ENCODE data around the gene RNF223. TPM values are rescaled to one million over a fixed set of nuclear protein-coding genes. Genes with fewer than 3 reads are reported as not detected.

Gene RNF223
- 1 to 10 TPM; 3.0 to 7.5 (median 5.0) TPM for total RNA-seq

DNA sequence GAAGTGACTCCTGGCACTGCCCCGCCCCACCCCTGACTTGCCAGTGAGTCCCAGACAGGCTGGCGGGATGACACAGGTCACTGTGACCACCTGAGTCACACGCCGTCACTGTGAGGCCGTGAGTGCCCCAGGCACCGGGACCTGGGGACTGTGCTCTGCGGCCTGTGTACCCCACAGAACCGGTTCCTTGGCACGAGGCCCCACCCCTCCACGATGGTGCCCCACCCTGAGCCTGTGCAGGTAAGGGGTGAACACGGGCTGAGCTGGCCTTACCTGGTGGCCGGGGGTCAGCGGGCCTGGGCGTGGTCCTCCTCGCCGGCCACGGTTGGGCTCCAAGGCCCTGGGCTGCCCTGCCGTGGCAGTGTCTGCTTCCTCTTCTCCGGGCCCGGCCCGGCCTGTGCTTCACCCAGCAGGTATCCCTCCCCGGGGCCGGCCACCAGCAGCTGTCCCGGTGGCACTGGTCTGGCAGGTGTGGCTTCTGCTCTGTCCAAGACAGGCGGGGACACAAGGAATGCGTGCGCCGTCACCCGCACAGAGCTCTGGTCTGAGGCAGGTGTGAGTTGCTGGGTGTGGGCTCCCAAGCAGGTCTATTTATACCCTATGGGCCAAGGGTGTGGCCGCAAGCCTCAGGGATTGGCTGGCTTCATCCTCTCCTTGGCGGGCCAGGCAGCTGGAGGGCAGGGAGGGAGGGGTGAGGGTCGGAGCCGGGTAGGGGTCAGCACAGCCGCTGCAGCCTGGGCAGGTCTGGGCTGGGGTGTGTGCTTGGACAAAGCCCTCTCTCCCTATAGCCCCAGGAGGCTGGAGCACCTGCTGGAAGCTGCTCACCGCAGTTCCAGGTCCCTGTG lies at the start of gene RNF223:
RNF223 (minus strand) TSS at position 564 of the 845 bp plus-strand sequence. CDS start 1,740 bp downstream, outside the sequence.
- peak; percentile 88 for DNase-seq
- Histone ChIP-seq H3K27ac (peak within 1 kb of the TSS; percentile 79 to 80 (median 80)), H3K36me3 (no peaks in the 10 kb centered on the region), H3K4me3 (peak within 1 kb of the TSS in 3 of 4 donors; percentile 4 to 24 (median 19)), H3K4me1 (peaks cover 3 to 26% (median 20%) of the 10 kb centered on the region in 4 donors), H3K27me3 (peaks cover 30% of the 10 kb centered on the region), H3K9me3 (no peaks in the 10 kb centered on the region)
- intact Hi-C loops (cut with DNase I; ENCODE audit: low total_unique reads) (no loop called here), in situ Hi-C loops (cut with MboI; ENCODE audit: low pct_ligation_motif_present in 1 of 4, low pct_unique_long_range_greater_than_20kb in 1 of 4, low sequenced_read_pairs in 3 of 4) (no loop called here)
- TF ChIP-seq EP300 (IDR thresholded peaks at IDR 0.05; ENCODE audit: low read depth) (peak; percentile 3), POLR2A (IDR thresholded peaks at IDR 0.05) (peak; percentile 96), POLR2AphosphoS5 (IDR thresholded peaks at IDR 0.05) (peak; percentile 67 to 98 (median 94))
- TF ChIP-seq, protein P1, sequence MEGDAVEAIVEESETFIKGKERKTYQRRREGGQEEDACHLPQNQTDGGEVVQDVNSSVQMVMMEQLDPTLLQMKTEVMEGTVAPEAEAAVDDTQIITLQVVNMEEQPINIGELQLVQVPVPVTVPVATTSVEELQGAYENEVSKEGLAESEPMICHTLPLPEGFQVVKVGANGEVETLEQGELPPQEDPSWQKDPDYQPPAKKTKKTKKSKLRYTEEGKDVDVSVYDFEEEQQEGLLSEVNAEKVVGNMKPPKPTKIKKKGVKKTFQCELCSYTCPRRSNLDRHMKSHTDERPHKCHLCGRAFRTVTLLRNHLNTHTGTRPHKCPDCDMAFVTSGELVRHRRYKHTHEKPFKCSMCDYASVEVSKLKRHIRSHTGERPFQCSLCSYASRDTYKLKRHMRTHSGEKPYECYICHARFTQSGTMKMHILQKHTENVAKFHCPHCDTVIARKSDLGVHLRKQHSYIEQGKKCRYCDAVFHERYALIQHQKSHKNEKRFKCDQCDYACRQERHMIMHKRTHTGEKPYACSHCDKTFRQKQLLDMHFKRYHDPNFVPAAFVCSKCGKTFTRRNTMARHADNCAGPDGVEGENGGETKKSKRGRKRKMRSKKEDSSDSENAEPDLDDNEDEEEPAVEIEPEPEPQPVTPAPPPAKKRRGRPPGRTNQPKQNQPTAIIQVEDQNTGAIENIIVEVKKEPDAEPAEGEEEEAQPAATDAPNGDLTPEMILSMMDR (IDR thresholded peaks at IDR 0.05): peak in 1 of 5 experiments; percentile 13
- 53% methylated on average over 34 of the region's 35 CpGs; no CpG with 5 or more reads in 1 of the 2 donors for WGBS, 2 donors (ENCODE audit: low coverage in 1 of 2)

DNA sequence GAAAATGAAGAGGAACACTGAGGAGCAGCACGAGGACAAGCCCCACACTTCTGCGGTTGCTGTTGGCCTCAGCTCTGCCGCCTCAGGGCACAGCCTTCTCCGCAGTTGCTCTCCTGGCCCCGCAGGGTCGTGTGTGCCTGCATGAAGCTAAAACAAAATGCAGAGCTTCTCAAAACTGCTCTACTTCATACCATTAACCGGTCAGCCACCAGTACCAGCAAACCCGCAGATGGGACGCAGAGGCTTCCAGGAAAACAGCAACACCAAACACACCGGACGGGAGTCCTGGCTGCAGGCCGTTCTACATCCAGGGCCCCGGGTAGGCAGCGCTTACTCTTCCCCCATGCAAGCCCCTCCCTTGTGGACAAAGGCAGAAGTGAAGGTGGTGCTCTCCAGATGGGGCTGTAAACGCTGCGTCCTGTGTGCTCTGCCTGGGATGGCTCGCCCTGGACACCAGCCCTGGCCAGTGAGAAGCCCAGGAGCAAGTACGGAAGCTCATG lies 48.9 kb upstream of the RNF223 start:
- no peaks in the 10 kb centered on the region for H3K9me3 ChIP-seq
- peak; percentile 69 for DNase-seq
- in situ Hi-C loops (cut with MboI; ENCODE audit: low pct_ligation_motif_present in 1 of 4, low pct_unique_long_range_greater_than_20kb in 1 of 4, low sequenced_read_pairs in 3 of 4) (loop anchor here in 1 of 4 donors (25.0 kb wide), 1 partner anchor 139 kb away; the partner anchor contains the start of gene UBE2J2), intact Hi-C loops (cut with DNase I; ENCODE audit: low total_unique reads) (loop anchor here (2.0 kb wide), 1 partner anchor 168 kb away; no protein-coding TSS in a partner anchor)
- peak overlapping the region; percentile 84 to 93 (median 92) for H3K27ac ChIP-seq
- H3K4me1 ChIP-seq: peaks cover 10 to 46% (median 39%) of the 10 kb centered on the region in 4 donors
- TF ChIP-seq POLR2AphosphoS5 (IDR thresholded peaks at IDR 0.05) (peak; percentile 56 to 67 (median 62)), EP300 (IDR thresholded peaks at IDR 0.05; ENCODE audit: low read depth) (no peak), POLR2A (IDR thresholded peaks at IDR 0.05) (peak; percentile 45)
- TF ChIP-seq, protein P1 (IDR thresholded peaks at IDR 0.05): peak in 4 of 5 experiments; percentile 15 to 74 (median 40)
- WGBS, 2 donors (ENCODE audit: low coverage in 1 of 2): 33% methylated on average over 17 of the region's 18 CpGs; no CpG with 5 or more reads in 1 of the 2 donors
- H3K36me3 ChIP-seq: no peaks in the 10 kb centered on the region
- H3K4me3 ChIP-seq: peak overlapping the region in 1 of 4 donors; percentile 33
- H3K27me3 ChIP-seq: peaks cover 13% of the 10 kb centered on the region

DNA sequence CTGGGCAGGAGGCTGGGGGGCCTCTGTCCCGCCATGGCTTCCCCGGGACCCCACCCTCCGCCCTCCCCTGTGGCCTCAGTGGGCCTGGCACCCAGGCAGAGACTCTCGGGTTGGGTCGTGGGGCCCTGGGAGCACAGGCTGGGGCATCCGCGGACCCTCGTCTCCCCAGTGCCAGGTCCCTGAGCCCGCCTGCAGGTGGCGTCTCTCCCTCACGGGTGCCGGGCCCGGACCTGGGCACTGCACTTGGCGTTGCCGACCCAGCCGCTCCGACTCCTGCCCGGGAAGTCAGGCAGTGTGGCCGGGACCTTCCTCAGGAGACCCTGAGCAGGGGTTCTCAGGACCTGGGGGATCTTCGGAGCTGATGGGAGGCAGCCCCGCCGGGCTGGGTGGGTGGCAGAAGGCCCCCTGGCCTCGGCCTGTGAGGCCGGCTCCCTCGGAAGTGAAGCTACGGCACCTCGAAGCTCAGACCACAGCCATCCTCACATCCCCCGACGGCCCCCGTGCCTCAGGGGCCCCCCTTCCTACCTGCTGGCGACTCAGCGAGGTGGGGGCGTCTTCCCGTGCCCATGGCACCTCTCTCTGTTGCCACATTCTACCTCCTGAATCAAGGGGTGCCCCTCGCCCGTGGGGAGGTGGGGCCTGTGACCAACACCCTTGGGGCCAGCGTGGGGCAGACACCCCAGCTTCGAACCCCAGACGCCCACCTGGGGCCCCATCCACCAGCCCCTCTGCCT lies 48.1 kb upstream of the RNF223 start:
- Histone ChIP-seq H3K4me1 (peaks cover 10 to 47% (median 39%) of the 10 kb centered on the region in 4 donors), H3K9me3 (no peaks in the 10 kb centered on the region), H3K27me3 (peaks cover 15% of the 10 kb centered on the region), H3K4me3 (peak overlapping the region in 3 of 4 donors; percentile 11 to 38 (median 33)), H3K27ac (peak overlapping the region; percentile 84 to 93 (median 92)), H3K36me3 (no peaks in the 10 kb centered on the region)
- in situ Hi-C loops (cut with MboI; ENCODE audit: low pct_ligation_motif_present in 1 of 4, low pct_unique_long_range_greater_than_20kb in 1 of 4, low sequenced_read_pairs in 3 of 4) (loop anchor here in 1 of 4 donors (25.0 kb wide), 1 partner anchor 140 kb away; the partner anchor contains the start of gene UBE2J2), intact Hi-C loops (cut with DNase I; ENCODE audit: low total_unique reads) (loop anchor here (2.0 kb wide), 1 partner anchor 169 kb away; no protein-coding TSS in a partner anchor)
- 0 to 10% methylated on average over 11 to 15 of the region's 39 CpGs for whole genome bisulfite sequencing, 2 donors (ENCODE audit: low coverage in 1 of 2)
- DNase-seq: peak; percentile 90
- no peak for TF ChIP-seq EP300 (IDR thresholded peaks at IDR 0.05; ENCODE audit: low read depth)
- TF ChIP-seq, protein P1 (IDR thresholded peaks at IDR 0.05): peak; percentile 90 to 98 (median 92)
- TF ChIP-seq POLR2A (IDR thresholded peaks at IDR 0.05): no peak
- TF ChIP-seq POLR2AphosphoS5 (IDR thresholded peaks at IDR 0.05): peak in 2 of 3 donors; percentile 44 to 46
